8988T (cell line): ENCODE results near the gene MEGF6.

Experiments used
- DNase-seq: peaks from one replicate; pipeline ENCODE4 v3.0.0; 2011

Gene MEGF6

DNA sequence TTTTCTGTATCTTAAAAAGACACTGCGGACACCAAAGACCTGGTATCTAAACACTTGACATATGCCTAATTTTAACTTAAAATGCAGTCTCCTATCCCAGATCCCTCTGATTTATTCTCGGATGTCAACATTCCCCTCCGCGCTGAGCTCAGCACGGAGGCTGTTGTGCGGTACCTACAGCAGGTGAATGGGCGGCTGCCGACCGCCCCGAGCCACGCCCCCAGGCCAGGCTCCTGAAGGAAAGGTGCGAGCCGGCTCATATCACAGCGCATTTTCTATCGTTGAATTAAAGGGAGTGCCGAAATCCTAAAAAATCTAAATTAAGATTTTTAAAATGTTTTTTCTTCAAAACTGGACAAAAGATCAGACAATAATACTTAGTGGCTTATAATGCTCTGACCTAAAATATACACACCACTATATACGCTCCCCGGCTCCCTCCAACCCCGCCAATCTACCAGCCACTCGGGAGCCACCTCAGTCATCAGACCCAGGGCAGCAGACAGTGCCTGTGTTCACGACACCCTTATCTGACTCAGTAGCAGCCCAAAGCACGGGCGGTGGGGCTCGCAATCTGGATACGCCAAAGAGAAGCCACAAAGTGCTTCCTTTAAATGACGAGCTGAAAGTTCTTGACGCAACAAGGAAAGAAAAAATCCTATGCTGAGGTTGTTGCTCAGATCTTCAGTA, 34.5 kb upstream of the MEGF6 start:
- DNase-seq = no peak

DNA sequence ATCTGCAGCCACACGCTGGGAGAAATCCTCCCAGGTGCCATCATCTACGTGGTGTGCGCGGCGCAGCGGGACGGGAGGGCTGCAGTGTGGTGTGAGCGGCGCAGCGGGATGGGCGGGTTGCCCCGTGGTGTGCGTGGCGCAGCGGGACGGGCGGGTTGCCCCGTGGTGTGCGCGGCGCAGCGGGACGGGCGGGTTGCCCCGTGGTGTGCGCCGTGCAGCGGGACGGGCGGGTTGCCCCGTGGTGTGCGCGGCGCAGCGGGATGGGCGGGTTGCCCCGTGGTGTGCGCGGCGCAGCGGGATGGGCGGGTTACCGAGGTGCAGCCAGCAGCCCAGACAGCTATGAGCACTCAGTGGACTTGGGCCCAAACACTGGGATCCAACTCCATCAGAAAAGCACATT, 33.9 kb upstream of the MEGF6 start:
- DNase-seq = no peak

DNA sequence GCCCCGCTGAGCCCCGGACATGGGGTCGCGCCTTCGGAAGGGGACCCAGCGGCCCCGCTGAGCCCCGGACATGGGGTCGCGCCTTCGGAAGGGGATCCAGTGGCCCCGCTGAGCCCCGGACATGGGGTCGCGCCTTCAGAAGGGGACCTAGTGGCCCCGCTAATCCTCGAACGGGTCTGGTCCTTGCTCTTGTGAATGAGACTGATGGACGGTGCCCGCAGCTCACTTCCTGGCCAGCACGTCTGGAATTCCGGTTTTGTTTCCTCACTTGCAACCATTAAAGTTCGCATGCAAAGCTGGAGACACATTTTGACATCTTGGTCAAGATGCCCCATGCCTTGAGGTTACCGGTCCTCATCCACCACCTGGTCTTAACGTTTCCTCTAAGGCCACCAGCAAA, 33.0 kb upstream of the MEGF6 start:
- no peak for DNase-seq

DNA sequence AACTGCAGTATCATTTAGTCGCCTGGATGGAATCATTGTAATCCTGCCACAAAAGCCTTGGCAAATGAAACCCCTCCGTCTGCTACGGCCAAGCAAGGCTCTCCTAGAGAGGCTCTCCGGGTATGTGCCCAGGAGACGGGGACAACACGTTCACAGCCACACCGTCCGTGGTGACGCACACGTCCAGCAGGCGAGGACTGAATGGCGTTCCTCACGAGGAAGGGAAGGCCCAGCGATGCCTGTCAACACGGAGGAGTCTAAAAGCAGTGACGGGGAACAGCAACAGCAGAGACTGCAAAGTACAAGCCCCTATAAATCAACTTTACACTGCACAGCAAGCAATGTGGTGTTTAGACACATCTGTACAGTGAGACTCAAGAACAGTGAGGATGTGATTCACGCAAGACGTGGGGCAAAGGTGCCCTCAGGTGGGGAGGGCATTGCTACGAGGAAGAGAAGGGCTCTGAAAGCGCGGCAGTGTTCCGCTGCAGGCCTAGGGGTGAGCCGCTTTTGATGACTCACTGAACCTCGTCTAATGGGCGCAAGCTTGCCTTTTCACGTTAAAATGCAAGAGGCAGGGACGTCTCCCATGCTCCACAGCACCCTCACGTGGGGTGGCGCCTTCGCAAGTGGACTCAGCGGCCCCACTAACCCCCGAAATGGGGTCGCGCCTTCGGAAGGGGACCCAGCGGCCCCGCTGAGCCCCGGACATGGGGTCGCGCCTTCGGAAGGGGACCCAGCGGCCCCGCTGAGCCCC, 31.8 kb upstream of the MEGF6 start:
- no peak for DNase-seq

DNA sequence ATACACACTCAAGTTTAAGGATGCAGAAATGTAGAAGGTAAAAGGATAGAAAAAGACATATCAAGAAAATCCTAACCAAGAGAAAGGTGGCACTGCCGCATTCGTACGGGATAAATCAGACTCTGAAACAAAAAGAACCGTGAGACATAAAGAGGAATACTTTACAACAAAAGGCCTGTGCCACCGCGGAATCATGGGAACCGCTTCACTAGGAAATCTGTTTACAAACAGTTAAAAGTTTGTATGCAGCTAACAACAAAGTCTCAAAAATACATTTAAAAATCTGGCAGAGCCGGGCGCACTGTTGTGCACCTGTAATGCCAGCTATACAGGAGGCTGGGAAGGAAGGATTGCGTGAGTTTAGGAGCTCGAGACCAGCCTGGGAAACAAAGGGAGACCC, 30.5 kb upstream of the MEGF6 start:
- no peak for DNase-seq

DNA sequence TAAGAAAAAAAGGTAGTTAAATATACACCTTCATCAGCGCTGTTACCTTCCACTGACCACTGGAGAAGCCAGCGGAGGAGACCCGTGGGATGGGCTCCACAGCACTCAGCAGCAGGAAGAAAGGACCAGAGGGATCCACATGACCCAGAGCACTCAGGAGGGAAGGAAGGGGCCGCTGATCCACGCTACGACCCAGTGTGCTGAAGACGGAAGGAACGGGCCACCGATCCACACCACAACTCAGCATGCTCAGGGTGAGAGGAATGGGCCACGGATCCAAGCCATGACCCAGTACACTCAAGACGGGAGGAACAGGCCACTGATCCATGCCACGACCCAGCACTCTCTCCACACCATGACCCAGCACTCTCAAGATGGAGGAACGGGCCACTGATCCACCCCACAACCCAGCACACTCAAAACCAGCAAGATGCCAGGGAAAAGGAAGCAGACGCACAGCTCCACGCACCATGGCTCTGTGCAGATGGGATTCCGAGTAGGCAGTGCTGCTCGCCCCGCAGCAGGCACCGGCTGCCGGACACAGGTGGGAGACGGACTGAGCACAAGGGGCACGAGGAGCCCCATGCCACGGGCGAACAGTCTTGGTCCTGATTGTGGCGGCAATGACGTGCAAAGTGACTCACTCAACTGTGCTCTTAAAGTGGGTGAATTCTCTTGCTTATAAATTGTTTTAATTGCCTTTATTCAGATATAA, 29.9 kb upstream of the MEGF6 start:
- DNase-seq = no peak

DNA sequence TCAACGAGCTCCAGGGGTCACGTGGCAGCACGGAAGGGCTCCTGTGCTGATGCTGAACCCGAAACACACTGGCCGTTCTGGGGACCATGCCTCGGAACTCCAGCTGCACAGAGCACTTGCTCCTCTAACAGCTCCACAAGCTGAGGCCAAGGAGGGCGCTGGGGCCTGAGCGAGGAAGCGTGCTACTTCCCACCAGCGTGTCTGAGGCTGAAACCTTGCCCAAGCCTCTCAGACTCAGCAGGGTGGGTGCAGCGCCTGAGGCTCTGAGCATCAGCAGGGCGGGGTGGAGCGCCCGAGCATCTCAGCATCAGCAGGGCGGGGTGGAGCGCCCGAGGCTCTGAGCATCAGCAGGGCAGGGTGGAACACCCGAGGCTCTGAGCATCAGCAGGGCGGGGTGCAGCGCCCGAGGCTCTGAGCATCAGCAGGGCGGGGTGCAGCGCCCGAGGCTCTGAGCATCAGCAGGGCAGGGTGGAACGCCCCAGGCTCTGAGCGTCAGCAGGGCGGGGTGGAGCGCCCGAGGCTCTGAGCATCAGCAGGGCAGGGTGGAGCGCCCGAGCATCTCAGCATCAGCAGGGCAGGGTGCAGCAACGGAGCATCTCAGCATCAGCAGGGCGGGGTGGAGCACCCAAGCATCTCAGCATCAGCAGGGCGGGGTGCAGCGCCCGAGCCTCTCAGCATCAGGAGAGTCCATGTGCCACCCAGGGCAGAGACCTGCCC, 29.0 kb upstream of the MEGF6 start:
- no peak for DNase-seq

DNA sequence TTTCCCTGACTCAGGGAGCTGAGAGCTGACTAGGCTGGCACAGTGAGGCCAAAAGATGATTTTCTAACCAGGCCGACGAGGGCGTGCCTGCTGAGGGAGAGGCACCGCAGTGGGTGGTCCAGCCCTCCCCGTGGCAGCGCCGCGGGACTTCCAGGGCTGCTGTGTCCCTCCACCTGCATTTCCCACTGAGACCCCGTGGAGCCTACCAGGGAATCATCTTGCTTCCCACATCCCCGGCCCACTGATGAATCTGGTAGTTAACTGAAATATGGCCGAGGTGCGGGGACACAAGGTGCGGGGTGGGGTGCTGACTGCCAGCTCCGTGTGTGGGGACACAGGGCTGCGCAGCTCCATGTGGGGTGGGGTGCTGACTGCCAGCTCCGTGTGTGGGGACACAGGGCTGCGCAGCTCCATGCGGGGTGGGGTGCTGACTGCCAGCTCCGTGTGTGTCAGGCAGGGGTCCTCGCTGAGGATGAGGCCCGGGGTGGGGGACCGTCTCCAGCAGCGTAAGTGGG, 28.1 kb upstream of the MEGF6 start:
- no peak for DNase-seq

DNA sequence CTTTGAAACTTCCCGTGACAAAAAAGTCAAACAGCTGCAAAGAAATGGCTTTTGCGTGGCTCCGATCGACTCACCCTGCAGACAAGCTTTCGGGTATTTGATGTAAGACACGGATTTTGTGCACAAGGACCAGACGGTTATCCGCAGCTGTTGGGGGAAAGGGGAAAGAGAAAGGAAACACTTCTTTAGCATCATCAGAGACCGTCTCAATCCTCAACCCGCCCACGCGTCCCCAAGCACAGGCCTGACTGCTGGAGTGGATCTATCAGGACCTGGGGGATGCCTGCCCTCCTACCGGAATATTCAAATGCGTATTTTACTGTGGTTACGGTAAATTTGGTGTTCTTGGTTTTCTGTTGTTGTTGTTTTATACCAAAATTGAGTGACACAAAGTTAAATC, 27.4 kb upstream of the MEGF6 start:
- DNase-seq = no peak

DNA sequence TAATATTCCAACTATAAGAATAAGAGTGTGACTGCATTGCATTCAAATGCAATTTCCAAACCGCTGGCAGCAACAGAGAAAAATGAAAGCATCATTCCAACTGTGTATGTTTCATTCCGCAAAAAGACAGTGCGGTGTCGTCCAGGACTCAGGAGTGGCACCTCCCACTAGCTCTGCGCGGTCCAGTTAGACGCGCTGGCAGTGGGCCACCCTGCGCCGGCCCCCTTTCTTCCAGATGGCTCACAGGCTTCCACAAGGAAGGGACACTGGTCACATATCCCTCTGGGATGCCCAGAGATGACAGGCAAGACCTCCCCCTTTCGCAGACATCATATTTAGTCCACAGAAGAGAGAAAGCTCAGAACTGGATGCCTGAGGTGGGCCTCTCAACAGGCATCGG, 26.7 kb upstream of the MEGF6 start:
- no peak for DNase-seq

DNA sequence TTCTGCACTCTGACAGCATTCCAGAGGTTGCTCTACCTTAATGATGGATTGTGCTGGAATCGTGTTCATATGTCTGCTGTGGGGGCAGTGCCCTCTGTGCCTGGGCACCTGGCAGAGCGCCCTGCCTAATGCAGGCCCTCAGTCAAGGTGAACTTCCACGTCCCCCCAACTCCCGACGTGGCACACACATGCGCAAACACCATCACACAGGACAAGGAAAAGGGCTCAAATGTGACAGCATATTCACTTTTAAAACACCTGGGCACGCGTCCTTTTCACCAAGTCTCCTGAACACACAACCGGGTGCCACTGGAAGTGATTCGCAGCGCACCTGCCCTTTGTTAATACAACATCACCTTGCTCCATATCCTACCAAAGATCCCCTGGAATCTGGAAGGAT, 25.2 kb upstream of the MEGF6 start:
- DNase-seq = no peak

DNA sequence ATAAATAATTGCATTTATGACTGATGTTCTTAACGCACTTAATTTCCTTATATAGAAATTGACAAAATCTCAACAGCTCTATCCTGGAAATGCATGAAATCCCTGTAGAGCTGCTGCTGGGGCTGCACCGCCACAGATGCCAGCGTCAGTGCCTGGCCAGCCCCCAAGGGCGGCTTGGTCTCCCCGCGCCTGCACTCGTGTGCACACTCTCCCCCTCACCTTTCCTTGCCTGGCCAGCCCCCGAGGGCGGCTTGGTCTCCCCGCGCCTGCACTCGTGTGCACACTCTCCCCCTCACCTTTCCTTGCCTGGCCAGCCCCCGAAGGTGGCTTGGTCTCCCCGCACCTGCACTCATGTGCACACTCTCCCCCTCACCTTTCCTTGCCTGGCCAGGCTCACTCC, 24.8 kb upstream of the MEGF6 start:
- no peak for DNase-seq

DNA sequence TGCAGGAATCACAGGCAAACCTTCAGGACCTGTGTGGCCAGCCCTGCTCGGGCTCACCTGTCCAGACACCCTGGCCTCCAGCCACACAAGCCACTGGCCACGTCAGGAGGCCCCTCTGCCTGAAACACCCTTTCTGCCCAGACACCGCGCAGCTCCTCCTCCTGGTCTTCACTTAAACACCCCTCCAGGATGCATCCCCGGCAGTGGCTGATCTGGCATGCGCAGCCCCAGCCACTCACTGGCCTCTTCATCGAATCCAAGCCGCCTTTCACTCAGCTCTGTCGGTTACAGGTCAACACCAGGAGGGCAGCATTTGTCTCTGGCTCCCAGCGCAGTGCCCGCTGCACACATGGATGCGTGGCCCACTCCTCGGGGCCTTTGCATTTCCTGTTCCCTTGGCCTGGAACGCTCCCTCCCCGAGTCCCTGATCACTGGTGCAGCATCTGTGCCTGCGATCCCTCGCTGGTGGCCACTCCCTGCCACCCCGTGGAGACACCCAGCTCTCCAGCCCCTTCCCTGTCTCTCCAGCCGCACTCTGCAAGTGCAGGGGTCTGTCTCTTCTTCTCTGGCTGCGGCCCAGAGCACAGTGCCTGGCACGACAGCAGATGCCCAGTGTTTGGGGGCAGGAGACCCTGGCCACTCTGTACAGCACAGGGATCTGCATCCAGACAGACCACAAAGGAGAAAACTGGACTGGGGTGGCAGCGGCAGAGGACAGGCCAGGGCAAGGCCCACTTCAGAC, 22.9 kb upstream of the MEGF6 start:
- no peak for DNase-seq

DNA sequence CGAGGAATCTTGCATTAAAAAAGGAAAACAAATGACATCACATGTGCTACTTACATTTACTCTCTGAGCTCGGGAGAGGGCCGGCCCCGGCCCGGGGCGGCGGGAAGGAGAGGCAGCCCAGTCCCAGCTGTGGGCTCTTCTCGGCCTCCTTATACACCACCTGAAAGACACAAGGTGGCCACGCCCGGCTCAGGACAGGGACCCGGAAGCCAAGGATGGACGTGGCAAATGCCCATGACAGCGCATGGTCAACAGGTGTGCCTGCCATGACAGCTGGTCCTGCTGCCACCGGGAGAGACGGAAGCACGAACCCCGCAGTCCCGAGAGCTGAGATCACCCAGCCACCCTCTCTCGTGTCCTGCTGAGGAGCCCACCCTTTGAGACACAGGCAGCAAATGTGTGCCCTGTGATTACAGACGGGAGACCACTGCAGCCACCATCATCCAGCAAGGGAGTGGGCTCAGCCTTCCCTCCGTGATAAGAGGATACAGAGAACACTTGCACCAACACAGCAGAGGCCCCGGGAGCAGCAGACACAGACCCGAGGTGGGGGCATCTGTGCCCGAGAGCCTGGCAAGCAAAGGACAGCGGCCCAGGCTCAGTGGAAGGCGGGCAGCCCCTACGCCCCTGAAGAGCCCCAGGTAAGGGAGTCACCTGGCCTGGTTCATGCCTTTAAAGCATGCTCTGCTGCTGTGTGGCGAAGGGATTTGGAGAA, 22.2 kb upstream of the MEGF6 start:
- DNase-seq = no peak

DNA sequence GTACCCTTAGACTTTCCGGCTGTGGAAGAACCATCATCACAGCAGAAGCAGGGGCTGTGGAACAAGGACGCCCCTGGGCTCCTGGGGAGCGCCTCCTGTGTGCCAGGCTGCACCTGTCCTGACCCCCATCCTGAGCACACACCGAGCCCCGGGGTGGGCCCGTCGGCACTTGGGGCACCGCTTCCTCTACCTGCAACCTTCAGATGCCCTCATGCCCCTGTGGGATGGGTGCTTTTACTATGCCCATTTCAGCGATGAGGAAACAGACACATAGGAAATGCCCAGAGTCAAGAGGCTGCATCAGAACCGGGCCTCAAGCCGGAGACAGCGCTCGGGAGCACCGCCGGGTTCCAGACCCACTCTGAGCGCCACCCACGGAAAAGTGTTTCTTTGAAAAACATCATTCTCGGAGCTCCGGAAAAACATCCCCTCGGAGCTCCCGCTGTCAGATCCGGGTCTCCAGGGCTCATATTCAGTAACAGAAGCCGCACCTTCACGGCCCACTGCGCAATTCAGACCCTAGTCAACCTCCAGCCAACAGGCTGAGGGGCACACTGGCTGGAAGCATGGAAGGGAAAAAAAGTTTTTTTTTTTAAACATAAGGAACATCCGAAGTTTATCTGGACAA, 21.5 kb upstream of the MEGF6 start:
- DNase-seq = no peak

DNA sequence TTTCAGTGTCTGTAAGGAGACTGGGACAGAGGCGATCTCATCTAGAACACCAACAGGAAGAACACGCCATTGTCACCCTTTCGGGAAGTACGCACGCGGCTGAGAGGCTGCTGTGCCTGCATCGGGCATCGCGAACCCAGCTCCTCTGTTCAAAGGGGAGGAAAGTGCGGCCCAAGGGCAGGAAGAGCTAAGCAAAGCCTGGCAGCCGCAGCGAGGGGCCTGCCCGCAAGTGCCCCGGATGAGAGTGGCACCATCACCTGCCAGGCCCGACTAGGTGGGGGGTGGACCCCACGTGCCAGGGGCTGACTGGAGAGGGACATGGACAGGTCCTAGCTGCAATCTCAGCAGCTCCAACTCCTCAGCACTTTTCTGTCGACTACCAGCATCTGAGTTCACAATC, 21.0 kb upstream of the MEGF6 start:
- no peak for DNase-seq

DNA sequence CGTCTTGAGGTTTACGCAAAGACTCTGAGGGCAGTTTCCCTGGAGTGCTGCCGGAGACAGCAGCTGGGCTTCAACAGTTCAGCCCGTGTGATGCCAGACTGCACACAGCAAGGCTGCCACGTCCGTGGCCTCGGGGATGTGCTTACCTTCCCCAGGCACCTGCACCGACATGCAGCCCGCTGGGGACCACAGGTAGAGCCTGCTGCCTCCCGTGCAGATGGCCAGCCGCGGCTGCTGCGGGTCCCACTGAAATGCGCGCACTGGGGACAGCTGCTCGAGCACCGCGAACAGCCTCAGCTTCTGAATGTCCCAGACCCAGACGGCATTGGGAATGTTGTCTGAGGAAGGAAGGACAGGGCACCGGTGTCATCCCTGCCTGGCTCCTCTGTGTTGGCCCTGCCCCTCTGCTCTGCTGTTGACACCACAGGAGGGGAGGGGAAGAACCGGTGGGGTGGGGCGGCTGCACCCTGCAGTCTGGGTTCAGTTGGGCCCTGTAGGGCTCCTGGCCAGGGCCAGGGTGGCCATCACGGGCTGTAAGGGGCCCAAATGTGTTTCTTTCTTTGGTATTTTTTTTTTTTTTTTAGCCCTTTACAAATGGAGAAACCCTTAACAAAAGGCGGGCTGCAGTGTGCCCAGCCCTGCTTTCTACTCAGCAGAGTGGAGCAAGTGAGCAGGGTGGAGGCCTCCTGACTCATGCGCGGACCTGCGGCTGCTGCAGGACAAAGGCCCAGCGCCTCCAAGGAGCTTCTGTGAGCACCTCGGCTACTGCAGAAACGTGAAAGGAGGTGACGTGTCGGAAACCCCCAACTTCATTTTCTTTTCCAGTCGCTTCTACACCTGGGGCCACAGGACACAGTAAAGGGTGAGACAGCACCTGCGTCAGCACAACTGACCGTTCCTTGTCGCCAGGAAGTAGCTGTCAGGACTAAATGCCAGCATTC, 20.3 kb upstream of the MEGF6 start:
- DNase-seq = no peak

DNA sequence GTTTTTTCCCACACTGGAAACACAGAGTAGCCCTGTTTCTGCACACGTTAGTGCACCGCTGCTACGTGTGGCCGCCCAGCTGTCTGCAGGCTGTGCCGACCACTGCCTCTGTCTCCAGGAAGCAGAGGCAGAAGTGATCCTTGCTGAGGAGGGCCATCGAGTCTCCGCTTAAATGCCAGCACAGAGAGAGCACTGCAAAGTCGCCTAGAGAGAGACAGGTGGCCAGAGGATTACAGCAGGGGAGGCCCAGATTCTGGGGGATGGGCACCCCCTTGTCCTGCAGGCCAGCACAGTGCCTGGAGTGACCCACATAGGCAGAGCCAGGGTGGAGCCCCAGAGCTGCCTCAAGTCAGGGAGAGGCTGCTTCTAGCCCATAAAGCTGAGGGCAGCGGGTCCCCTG, 19.6 kb upstream of the MEGF6 start:
- DNase-seq = no peak

DNA sequence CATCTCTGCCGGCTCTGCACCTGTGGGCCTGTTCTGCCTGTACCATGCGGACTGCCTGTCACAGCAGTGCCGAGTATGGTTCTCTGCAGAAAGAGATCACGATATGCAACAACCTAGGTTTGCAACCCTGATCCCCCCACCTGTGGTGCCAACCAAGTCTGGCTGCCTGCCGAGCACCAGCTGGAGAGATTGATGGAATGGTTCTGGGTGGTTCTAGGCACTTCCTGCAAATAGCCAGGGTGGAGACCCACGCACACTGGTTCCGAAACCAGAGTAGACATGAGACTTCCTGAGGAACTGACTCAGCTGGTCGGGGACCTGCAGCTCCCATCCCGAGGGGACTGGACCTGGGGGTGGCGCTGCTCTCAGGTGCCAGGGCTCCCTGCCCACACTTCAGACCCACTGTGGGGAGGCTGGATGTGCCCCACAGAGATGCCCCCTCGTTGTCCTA, 18.9 kb upstream of the MEGF6 start:
- no peak for DNase-seq

DNA sequence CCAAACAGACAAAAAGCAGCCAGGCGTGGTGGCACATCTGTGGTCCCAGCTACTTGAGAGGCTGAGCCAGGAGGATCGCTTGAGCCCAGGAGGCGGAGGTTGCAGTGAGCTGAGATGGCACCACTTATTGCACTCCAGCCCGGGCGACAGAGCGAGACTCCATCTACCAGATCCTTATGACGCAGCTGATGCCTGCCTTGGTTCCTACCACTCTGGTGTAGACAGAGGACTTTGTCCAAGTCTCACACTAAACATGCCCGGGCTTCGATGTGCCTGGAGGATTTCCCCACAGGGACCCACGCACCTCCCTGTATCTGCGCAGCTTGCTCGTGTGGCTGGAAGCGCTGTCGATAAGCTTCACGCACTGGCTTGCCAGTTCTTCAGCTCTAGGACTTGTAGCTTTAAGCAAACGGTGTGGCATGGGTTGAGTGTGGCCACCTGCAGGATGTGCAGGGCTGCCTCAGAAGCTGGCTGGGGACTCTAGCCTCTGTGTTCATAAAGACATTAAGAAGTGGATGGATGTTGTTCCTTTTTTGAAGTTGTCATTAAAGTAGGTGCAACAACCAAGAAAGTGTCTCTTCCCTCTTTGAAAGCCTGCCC, 18.4 kb upstream of the MEGF6 start:
- no peak for DNase-seq
